WTC11 (cell line): Measurements from ENCODE around the gene RAB25. TPM values are rescaled to one million over a fixed set of nuclear protein-coding genes. Genes with fewer than 3 reads are reported as not detected.

ENCODE experiments used
- ATAC-seq: fragments of 200-7000 bp; cut with Tn5 transposase; 2 replicates; pipeline ENCODE4 v1.10.0; 2021; ENCODE audit warnings: mild to moderate bottlenecking, moderate library complexity
- CTCF ChIA-PET: fragments of 300-600 bp; sonication (Branson Sonifier 250); formaldehyde crosslinking; loops from one replicate; lab custom pipeline; 2021; ENCODE audit warnings: antibody characterized with exemption; lab: Charles Lee
- POLR2A ChIA-PET: fragments of 350-600 bp; sonication (Branson Sonifier 250); formaldehyde crosslinking; loops from one replicate; lab custom pipeline; 2021; ENCODE audit warnings: antibody characterized with exemption; lab: Charles Lee
- DNase-seq: peaks from one replicate; pipeline ENCODE4 v3.0.0; 2021; ENCODE audit warnings: low spot score
- H3K27ac Mint-ChIP-seq: 2 replicates; pipeline ENCODE4 v1.8.0; 2021; ENCODE audit warnings: mixed read lengths
- H3K27me3 Mint-ChIP-seq: 2 replicates; pipeline ENCODE4 v1.8.0; 2021; ENCODE audit warnings: low read depth, mild to moderate bottlenecking, moderate library complexity, mixed read lengths
- H3K36me3 Mint-ChIP-seq: 2 replicates; pipeline ENCODE4 v1.8.0; 2021; ENCODE audit warnings: mixed read lengths
- H3K4me1 Mint-ChIP-seq: 2 replicates; pipeline ENCODE4 v1.8.0; 2022; ENCODE audit warnings: mixed read lengths
- H3K4me3 Mint-ChIP-seq: 2 replicates; pipeline ENCODE4 v1.8.0; 2021; ENCODE audit warnings: mild to moderate bottlenecking, moderate library complexity, mixed read lengths
- H3K9me3 Mint-ChIP-seq: 2 replicates; pipeline ENCODE4 v1.8.0; 2021; ENCODE audit warnings: mixed read lengths
- CBFB ChIP-seq: sonication (generic); formaldehyde crosslinking; IDR thresholded peaks from 2 replicates; pipeline ENCODE4 v1.8.1; 2022; ENCODE audit warnings: mild to moderate bottlenecking, low read depth, missing genetic modification reagents
- CREB1 ChIP-seq: sonication (generic); formaldehyde crosslinking; IDR thresholded peaks from 2 replicates; pipeline ENCODE4 v1.8.0; 2023; ENCODE audit warnings: mild to moderate bottlenecking, missing genetic modification reagents
- ESRRA ChIP-seq: sonication (generic); formaldehyde crosslinking; IDR thresholded peaks from 2 replicates; pipeline ENCODE4 v1.8.1; 2022; ENCODE audit warnings: mild to moderate bottlenecking, missing genetic modification reagents, borderline replicate concordance
- ETV6 ChIP-seq: sonication (generic); formaldehyde crosslinking; IDR thresholded peaks from 2 replicates; pipeline ENCODE4 v1.8.1; 2022; ENCODE audit warnings: mild to moderate bottlenecking, missing genetic modification reagents
- IRF2 ChIP-seq: sonication (generic); formaldehyde crosslinking; IDR thresholded peaks from 2 replicates; pipeline ENCODE4 v1.8.0; 2022; ENCODE audit warnings: low read depth, missing genetic modification reagents, borderline replicate concordance
- KAT7 ChIP-seq: sonication (generic); formaldehyde crosslinking; IDR thresholded peaks from 2 replicates; pipeline ENCODE4 v1.8.1; 2023; ENCODE audit warnings: missing genetic modification reagents, mild to moderate bottlenecking, borderline replicate concordance
- MYBL2 ChIP-seq: sonication (generic); formaldehyde crosslinking; IDR thresholded peaks from 2 replicates; pipeline ENCODE4 v1.8.1; 2023; ENCODE audit warnings: mild to moderate bottlenecking, moderate library complexity, missing genetic modification reagents
- ZNF263 ChIP-seq: sonication (generic); formaldehyde crosslinking; IDR thresholded peaks from 2 replicates; pipeline ENCODE4 v1.8.1; 2022; ENCODE audit warnings: low read depth, mild to moderate bottlenecking, moderate library complexity, missing genetic modification reagents
- ZNF423 ChIP-seq: fragments of 250-450 bp; sonication (Bioruptor Pico); IDR thresholded peaks from 2 replicates; pipeline ENCODE4 v2.1.2; 2022; ENCODE audit warnings: mild to moderate bottlenecking, moderate library complexity
- total RNA-seq: library from RNA; stranded (reverse); gene quantifications from 3 replicates; pipeline ENCODE4 v1.2.3, GENCODE V29; 2021
- TF ChIP-seq, protein P1 (sequence below): sonication (generic); formaldehyde crosslinking; conservative IDR thresholded peaks from 2 replicates; pipeline ENCODE4 v1.8.1; 2023; ENCODE audit warnings: mild to moderate bottlenecking, low read depth, missing genetic modification reagents, moderate library complexity
- TF ChIP-seq, protein P2 (sequence below): sonication (generic); formaldehyde crosslinking; IDR thresholded peaks from 2 replicates; pipeline ENCODE4 v1.8.0; 2023; ENCODE audit warnings: missing genetic modification reagents, mild to moderate bottlenecking, borderline replicate concordance
- TF ChIP-seq, protein P3 (sequence below): fragments of 200-600 bp; IDR thresholded peaks from 2 replicates; pipeline ENCODE4 v1.8.0; 2022; ENCODE audit warnings: antibody characterized with exemption
- TF ChIP-seq, protein P4 (sequence below): sonication (generic); formaldehyde crosslinking; IDR thresholded peaks from 2 replicates; pipeline ENCODE4 v1.8.1; 2022; ENCODE audit warnings: low read depth, missing genetic modification reagents, borderline replicate concordance

RAB25 gene
- total RNA-seq, 1 experiment from 2014 or later = 61.9 TPM

DNA sequence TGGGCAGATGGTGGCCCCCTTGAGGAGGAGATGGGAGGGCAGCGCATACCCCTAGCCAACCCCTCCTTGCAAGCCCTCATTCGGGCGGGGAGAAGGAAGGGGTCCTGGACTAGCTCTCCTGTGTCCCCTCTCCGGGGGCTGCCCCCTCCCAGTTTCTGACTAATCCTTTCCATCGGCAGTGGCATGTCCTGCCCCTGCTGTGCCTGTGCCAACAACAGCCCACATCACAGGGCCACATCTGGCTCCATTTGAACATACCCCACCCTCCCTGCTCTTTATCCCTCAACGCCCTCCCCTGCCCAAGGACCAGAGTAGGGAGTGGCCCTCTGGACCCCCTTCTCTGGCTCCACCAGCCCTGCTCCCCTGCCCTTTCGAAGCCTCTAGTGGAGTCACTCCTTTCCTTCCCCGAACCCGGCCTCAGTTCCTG lies 42.6 kb downstream of the RAB25 start:
- POLR2A ChIA-PET = interaction anchor here (0.8 to 3.1 kb wide), 5 partner anchors 11 to 27 kb away, joined by 3 to 12 read pairs (median 7); partner anchors contain the start of gene LMNA
- no peaks in the 10 kb centered on the region for H3K9me3 Mint-ChIP-seq

More for the DNA sequence above, 42.6 kb downstream of the RAB25 start:
- no peaks in the 10 kb centered on the region for H3K36me3 Mint-ChIP-seq
- no peaks in the 10 kb centered on the region for H3K27me3 Mint-ChIP-seq
- ATAC-seq (no peak), DNase-seq (no peak)
- H3K27ac Mint-ChIP-seq = 0 out of 2 replicates have a peak overlapping the region, but pooled peaks have one; percentile 36
- H3K4me1 Mint-ChIP-seq = peaks cover 60% of the 10 kb centered on the region
- no peak overlapping the region for H3K4me3 Mint-ChIP-seq
- no peak for TF ChIP-seq ZNF423 (CRISPR knock-in tag)
- TF ChIP-seq ZNF263 (CRISPR knock-in tag) = no peak
- TF ChIP-seq, protein P1, sequence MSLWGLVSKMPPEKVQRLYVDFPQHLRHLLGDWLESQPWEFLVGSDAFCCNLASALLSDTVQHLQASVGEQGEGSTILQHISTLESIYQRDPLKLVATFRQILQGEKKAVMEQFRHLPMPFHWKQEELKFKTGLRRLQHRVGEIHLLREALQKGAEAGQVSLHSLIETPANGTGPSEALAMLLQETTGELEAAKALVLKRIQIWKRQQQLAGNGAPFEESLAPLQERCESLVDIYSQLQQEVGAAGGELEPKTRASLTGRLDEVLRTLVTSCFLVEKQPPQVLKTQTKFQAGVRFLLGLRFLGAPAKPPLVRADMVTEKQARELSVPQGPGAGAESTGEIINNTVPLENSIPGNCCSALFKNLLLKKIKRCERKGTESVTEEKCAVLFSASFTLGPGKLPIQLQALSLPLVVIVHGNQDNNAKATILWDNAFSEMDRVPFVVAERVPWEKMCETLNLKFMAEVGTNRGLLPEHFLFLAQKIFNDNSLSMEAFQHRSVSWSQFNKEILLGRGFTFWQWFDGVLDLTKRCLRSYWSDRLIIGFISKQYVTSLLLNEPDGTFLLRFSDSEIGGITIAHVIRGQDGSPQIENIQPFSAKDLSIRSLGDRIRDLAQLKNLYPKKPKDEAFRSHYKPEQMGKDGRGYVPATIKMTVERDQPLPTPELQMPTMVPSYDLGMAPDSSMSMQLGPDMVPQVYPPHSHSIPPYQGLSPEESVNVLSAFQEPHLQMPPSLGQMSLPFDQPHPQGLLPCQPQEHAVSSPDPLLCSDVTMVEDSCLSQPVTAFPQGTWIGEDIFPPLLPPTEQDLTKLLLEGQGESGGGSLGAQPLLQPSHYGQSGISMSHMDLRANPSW (CRISPR knock-in tag) = no peak
- no peak for TF ChIP-seq MYBL2 (CRISPR knock-in tag)
- TF ChIP-seq KAT7 (CRISPR knock-in tag) = no peak
- no peak for TF ChIP-seq ESRRA (CRISPR knock-in tag)
- TF ChIP-seq, protein P2, sequence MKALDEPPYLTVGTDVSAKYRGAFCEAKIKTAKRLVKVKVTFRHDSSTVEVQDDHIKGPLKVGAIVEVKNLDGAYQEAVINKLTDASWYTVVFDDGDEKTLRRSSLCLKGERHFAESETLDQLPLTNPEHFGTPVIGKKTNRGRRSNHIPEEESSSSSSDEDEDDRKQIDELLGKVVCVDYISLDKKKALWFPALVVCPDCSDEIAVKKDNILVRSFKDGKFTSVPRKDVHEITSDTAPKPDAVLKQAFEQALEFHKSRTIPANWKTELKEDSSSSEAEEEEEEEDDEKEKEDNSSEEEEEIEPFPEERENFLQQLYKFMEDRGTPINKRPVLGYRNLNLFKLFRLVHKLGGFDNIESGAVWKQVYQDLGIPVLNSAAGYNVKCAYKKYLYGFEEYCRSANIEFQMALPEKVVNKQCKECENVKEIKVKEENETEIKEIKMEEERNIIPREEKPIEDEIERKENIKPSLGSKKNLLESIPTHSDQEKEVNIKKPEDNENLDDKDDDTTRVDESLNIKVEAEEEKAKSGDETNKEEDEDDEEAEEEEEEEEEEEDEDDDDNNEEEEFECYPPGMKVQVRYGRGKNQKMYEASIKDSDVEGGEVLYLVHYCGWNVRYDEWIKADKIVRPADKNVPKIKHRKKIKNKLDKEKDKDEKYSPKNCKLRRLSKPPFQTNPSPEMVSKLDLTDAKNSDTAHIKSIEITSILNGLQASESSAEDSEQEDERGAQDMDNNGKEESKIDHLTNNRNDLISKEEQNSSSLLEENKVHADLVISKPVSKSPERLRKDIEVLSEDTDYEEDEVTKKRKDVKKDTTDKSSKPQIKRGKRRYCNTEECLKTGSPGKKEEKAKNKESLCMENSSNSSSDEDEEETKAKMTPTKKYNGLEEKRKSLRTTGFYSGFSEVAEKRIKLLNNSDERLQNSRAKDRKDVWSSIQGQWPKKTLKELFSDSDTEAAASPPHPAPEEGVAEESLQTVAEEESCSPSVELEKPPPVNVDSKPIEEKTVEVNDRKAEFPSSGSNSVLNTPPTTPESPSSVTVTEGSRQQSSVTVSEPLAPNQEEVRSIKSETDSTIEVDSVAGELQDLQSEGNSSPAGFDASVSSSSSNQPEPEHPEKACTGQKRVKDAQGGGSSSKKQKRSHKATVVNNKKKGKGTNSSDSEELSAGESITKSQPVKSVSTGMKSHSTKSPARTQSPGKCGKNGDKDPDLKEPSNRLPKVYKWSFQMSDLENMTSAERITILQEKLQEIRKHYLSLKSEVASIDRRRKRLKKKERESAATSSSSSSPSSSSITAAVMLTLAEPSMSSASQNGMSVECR (CRISPR knock-in tag) = no peak
- no peak for TF ChIP-seq CREB1 (CRISPR knock-in tag)
- TF ChIP-seq CBFB = no peak
- TF ChIP-seq IRF2 (CRISPR knock-in tag) = no peak
- TF ChIP-seq, protein P3, sequence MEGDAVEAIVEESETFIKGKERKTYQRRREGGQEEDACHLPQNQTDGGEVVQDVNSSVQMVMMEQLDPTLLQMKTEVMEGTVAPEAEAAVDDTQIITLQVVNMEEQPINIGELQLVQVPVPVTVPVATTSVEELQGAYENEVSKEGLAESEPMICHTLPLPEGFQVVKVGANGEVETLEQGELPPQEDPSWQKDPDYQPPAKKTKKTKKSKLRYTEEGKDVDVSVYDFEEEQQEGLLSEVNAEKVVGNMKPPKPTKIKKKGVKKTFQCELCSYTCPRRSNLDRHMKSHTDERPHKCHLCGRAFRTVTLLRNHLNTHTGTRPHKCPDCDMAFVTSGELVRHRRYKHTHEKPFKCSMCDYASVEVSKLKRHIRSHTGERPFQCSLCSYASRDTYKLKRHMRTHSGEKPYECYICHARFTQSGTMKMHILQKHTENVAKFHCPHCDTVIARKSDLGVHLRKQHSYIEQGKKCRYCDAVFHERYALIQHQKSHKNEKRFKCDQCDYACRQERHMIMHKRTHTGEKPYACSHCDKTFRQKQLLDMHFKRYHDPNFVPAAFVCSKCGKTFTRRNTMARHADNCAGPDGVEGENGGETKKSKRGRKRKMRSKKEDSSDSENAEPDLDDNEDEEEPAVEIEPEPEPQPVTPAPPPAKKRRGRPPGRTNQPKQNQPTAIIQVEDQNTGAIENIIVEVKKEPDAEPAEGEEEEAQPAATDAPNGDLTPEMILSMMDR = no peak
- TF ChIP-seq, protein P4, sequence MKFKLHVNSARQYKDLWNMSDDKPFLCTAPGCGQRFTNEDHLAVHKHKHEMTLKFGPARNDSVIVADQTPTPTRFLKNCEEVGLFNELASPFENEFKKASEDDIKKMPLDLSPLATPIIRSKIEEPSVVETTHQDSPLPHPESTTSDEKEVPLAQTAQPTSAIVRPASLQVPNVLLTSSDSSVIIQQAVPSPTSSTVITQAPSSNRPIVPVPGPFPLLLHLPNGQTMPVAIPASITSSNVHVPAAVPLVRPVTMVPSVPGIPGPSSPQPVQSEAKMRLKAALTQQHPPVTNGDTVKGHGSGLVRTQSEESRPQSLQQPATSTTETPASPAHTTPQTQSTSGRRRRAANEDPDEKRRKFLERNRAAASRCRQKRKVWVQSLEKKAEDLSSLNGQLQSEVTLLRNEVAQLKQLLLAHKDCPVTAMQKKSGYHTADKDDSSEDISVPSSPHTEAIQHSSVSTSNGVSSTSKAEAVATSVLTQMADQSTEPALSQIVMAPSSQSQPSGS (CRISPR knock-in tag) = no peak
- TF ChIP-seq ETV6 (CRISPR knock-in tag) = no peak
- CTCF ChIA-PET = interaction anchor here (0.9 to 29.6 kb wide), 6 partner anchors 13 to 122 kb away, joined by 3 to 1176 read pairs (median 5); partner anchors contain the start of gene LMNA
